Thoracic aorta (tissue), 2 donors: Measurements from ENCODE around the gene LRAT. TPM values are rescaled to one million over a fixed set of nuclear protein-coding genes. Genes with fewer than 3 reads are reported as not detected.

Experiments
- ATAC-seq: fragments of 150-250 bp; one replicate; pipeline ENCODE4 v1.8.0; 2017; ENCODE audit warnings: low read depth; ENCODE audit not compliant: insufficient number of reproducible peaks, low FRiP score
- DNase-seq: peaks from one replicate; pipeline ENCODE4 v3.0.0-alpha.2; 2020; ENCODE audit warnings: low spot score
- H3K27ac ChIP-seq, 2 donors: fragments of 200-600 bp; sonication (generic); 1 replicate in 1 of 2; 2 replicates in 1 of 2; pipeline ENCODE4 v1.5.1; 2016; ENCODE audit warnings: mild to moderate bottlenecking in 2 of 2, moderate library complexity in 2 of 2
- H3K27me3 ChIP-seq: fragments of 200-600 bp; sonication (generic); replicated peaks from 2 replicates; pipeline ENCODE4 v1.6.0; 2016; ENCODE audit warnings: mild to moderate bottlenecking; ENCODE audit not compliant: insufficient read depth
- H3K36me3 ChIP-seq: fragments of 200-600 bp; sonication (generic); one replicate; pipeline ENCODE4 v1.5.1; 2016
- H3K4me1 ChIP-seq, 2 donors: fragments of 200-600 bp; sonication (generic); 1 replicate in 1 of 2; 2 replicates in 1 of 2; pipeline versions ENCODE4 v1.5.1 to v1.6.0; 2016; ENCODE audit warnings: low read depth in 2 of 2, mild to moderate bottlenecking in 1 of 2; ENCODE audit not compliant: control insufficient read depth in 1 of 2
- H3K4me3 ChIP-seq: fragments of 200-600 bp; sonication (generic); 2 replicates; pipeline ENCODE4 v1.5.1; 2016; ENCODE audit warnings: mild to moderate bottlenecking
- H3K9me3 ChIP-seq: fragments of 200-600 bp; sonication (generic); 2 replicates; pipeline ENCODE4 v1.5.1; 2016
- total RNA-seq, 2 donors: library from RNA; depleted of rRNA; stranded (reverse); fragments of >200 nt; gene quantifications; one replicate each; pipeline versions ENCODE4 v1.1.0 to v1.2.3, GENCODE V29; 2016
- TF ChIP-seq, protein P1 (sequence below): fragments of 200-600 bp; sonication (generic); IDR thresholded peaks from one replicate; pipeline ENCODE4 v1.5.1; 2019; ENCODE audit warnings: antibody characterized with exemption

The LRAT gene
- total RNA-seq, 2 donors from 2014 or later, result not detected

DNA sequence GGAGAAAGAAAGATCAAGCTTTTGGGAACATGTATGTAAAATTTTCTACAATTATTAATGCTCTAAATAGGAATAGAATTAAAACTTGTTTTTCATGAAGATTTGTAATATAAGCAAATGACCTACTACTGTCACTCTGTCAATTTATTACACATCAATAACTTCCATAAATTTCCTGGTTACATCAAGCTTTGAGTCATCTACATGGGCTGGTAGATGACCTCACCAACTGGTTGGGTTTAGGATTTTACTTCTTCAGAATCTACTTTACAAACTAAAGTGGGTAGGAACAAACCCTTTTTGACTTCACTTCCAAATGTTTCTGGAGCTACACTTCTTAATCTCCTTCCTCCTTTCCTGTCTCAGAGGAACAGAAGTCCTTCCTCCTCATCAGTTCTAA is 12.0 kb upstream of the LRAT start:
- no peaks in the 10 kb centered on the region for H3K4me1 ChIP-seq
- no peaks in the 10 kb centered on the region for H3K27me3 ChIP-seq
- H3K36me3 ChIP-seq, result no peaks in the 10 kb centered on the region
- ATAC-seq (no peak), DNase-seq (no peak)
- no peak overlapping the region for H3K27ac ChIP-seq
- TF ChIP-seq, protein P1, sequence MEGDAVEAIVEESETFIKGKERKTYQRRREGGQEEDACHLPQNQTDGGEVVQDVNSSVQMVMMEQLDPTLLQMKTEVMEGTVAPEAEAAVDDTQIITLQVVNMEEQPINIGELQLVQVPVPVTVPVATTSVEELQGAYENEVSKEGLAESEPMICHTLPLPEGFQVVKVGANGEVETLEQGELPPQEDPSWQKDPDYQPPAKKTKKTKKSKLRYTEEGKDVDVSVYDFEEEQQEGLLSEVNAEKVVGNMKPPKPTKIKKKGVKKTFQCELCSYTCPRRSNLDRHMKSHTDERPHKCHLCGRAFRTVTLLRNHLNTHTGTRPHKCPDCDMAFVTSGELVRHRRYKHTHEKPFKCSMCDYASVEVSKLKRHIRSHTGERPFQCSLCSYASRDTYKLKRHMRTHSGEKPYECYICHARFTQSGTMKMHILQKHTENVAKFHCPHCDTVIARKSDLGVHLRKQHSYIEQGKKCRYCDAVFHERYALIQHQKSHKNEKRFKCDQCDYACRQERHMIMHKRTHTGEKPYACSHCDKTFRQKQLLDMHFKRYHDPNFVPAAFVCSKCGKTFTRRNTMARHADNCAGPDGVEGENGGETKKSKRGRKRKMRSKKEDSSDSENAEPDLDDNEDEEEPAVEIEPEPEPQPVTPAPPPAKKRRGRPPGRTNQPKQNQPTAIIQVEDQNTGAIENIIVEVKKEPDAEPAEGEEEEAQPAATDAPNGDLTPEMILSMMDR, result no peak
- H3K4me3 ChIP-seq, result no peak overlapping the region
- H3K9me3 ChIP-seq, result no peaks in the 10 kb centered on the region

DNA sequence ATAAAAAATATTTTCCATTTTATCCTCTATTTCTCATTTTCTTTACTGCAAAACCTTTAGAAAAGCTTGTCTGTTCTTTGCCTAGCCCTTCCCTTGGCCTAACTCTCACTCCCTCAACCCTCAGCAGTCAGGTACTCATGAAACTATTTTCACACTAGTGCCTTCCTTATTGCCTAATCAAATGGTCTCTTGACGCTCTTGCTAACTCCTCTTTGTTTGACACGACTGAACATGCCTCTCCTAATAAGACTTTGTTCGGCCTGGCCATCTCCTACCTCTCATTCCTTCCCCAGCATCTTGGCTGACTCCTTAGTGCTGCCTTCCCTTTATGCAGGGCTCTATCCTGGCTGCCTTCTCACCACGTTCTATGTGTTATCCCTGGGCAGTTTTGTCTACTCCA is 11.1 kb upstream of the LRAT start:
- no peaks in the 10 kb centered on the region for H3K9me3 ChIP-seq
- TF ChIP-seq, protein P1, result no peak
- no peak for ATAC-seq

GRCh38 chr4:154736770-154737169 is 7.0 kb upstream of the LRAT start:
- TF ChIP-seq, protein P1, result no peak
- no peak for ATAC-seq

More for the DNA sequence above, 11.1 kb upstream of the LRAT start:
- Histone ChIP-seq H3K4me1 (no peaks in the 10 kb centered on the region), H3K27me3 (no peaks in the 10 kb centered on the region), H3K4me3 (no peak overlapping the region), H3K27ac (no peak overlapping the region), H3K36me3 (no peaks in the 10 kb centered on the region)
- DNase-seq, result no peak

DNA sequence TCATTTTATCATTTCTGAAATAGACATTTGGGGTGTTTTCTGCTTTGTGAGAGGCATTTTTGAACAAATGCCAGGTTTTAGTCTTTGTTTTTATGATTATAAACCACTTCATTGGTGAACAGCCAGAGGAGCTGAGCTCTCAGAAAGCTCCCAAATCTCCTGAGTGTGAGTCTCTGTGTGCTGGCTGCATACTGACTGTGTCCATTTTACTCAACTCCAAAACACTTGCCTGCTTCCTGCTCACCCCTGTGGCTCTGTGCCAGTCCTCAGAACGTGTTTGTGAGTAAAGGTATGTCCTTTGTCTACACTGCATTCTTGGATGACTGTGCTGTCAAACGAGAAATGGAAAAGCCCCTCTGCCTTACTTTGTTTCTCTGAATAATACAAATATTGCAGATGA is 5.4 kb upstream of the LRAT start:
- H3K27ac ChIP-seq, result no peak overlapping the region
- no peaks in the 10 kb centered on the region for H3K36me3 ChIP-seq
- ATAC-seq (no peak), DNase-seq (no peak)
- H3K9me3 ChIP-seq, result no peaks in the 10 kb centered on the region
- H3K27me3 ChIP-seq, result no peaks in the 10 kb centered on the region
- TF ChIP-seq, protein P1, result no peak
- peaks cover 4% of the 10 kb centered on the region in 2 donors for H3K4me1 ChIP-seq
- no peak overlapping the region for H3K4me3 ChIP-seq

More at GRCh38 chr4:154736770-154737169, 7.0 kb upstream of the LRAT start:
- Histone ChIP-seq H3K4me3 (no peak overlapping the region), H3K27ac (no peak overlapping the region), H3K27me3 (no peaks in the 10 kb centered on the region), H3K4me1 (no peaks in the 10 kb centered on the region), H3K36me3 (no peaks in the 10 kb centered on the region), H3K9me3 (no peaks in the 10 kb centered on the region)
- DNase-seq, result no peak

DNA sequence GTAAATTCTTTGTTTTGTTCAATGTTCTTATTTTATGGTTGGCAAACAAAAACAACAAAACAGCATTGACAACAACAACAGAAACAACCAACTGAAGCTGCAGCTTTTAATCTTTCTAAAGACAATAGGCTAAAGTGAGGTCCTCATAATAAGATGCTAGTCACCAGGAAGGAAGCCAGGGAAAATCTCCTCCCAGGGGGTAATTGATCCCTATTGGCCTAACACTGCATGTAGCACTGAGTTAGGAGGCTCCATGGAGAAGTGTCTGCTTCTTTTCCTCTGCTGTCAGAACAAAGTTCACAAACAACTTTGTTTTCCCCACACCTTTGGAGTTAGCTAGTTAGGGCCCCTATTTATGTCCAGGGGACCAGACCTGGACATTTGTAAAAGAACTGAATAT is 4.7 kb upstream of the LRAT start:
- no peaks in the 10 kb centered on the region for H3K36me3 ChIP-seq
- ATAC-seq (no peak), DNase-seq (no peak)
- H3K9me3 ChIP-seq, result no peaks in the 10 kb centered on the region
- peaks cover 9 to 10% of the 10 kb centered on the region in 2 donors for H3K4me1 ChIP-seq
- no peak overlapping the region for H3K27ac ChIP-seq
- peaks cover under 1% of the 10 kb centered on the region for H3K27me3 ChIP-seq
- no peak overlapping the region for H3K4me3 ChIP-seq
- TF ChIP-seq, protein P1, result no peak
